HUES48 (cell line): ENCODE data around the gene PROM2.

ENCODE experiments used
- H3K27ac ChIP-seq: one replicate; pipeline ENCODE4 v1.7.0; 2013; ENCODE audit warnings: low read depth, low read length, inconsistent platforms
- H3K27me3 ChIP-seq: 2 replicates; pipeline ENCODE4 v1.6.1; 2013; ENCODE audit warnings: mild to moderate bottlenecking, low read length; ENCODE audit not compliant: control insufficient read depth, insufficient read depth
- H3K36me3 ChIP-seq: 2 replicates; pipeline ENCODE4 v1.6.1; 2013; ENCODE audit warnings: low read length; ENCODE audit not compliant: control insufficient read depth, insufficient read depth
- H3K4me1 ChIP-seq: 2 replicates; pipeline ENCODE4 v1.6.1; 2013; ENCODE audit warnings: mild to moderate bottlenecking, low read length; ENCODE audit not compliant: control insufficient read depth, insufficient read depth
- H3K4me3 ChIP-seq: 2 replicates; pipeline ENCODE4 v1.5.1; 2013; ENCODE audit warnings: mild to moderate bottlenecking, low read depth, low read length
- H3K9ac ChIP-seq: 2 replicates; pipeline ENCODE4 v1.6.1; 2013; ENCODE audit warnings: mild to moderate bottlenecking, low read depth, low read length, moderate library complexity
- H3K9me3 ChIP-seq: 2 replicates; pipeline ENCODE4 v1.6.1; 2013; ENCODE audit warnings: low read length; ENCODE audit not compliant: control insufficient read depth, insufficient read depth

PROM2 gene

GRCh38 chr2:95298486-95299111, 24.4 kb downstream of the PROM2 start:
- H3K27ac ChIP-seq: no peak overlapping the region
- 0 out of 2 replicates have a peak, but pooled peaks cover 6% of the 10 kb centered on the region for H3K4me1 ChIP-seq
- H3K27me3 ChIP-seq: peaks cover 3% of the 10 kb centered on the region; the same call in 1 of the 2 replicates
- H3K4me3 ChIP-seq: no peak overlapping the region
- no peaks in the 10 kb centered on the region for H3K36me3 ChIP-seq
- H3K9ac ChIP-seq: no peak overlapping the region
- H3K9me3 ChIP-seq: no peaks in the 10 kb centered on the region

DNA sequence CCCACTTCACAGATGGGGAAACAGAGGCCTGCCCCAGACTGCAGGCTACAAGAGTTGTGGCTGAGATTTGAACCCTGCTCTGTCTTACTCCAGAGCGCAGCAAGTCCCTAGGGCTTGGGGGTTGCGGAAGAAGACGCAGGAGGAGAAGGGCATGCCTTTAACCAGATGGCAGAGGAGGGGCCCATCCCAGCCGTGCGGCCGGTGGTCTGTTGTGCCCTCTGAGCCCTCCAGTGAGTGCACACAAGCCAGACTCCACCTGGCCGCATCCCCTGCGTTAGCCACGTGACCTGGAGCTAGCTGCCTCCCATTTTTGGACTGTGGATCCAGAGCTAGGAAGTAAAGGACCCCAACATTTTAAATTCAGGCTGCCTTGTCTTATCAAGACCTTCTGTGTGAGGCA, 25.7 kb downstream of the PROM2 start:
- no peaks in the 10 kb centered on the region for H3K9me3 ChIP-seq
- H3K27ac ChIP-seq: no peak overlapping the region
- H3K4me3 ChIP-seq: no peak overlapping the region
- H3K36me3 ChIP-seq: no peaks in the 10 kb centered on the region
- peaks cover 3% of the 10 kb centered on the region; the same call in 1 of the 2 replicates for H3K27me3 ChIP-seq
- no peak overlapping the region for H3K9ac ChIP-seq
- 0 out of 2 replicates have a peak, but pooled peaks cover 6% of the 10 kb centered on the region for H3K4me1 ChIP-seq

- Histone ChIP-seq H3K9ac (no peak overlapping the region), H3K27me3 (peaks cover 3% of the 10 kb centered on the region; the same call in 1 of the 2 replicates), H3K27ac (no peak overlapping the region), H3K4me1 (0 out of 2 replicates have a peak, but pooled peaks cover 6% of the 10 kb centered on the region), H3K36me3 (no peaks in the 10 kb centered on the region), H3K9me3 (no peaks in the 10 kb centered on the region), H3K4me3 (no peak overlapping the region)
Measured at GRCh38 chr2:95300450-95300849, 26.2 kb downstream of the PROM2 start.

DNA sequence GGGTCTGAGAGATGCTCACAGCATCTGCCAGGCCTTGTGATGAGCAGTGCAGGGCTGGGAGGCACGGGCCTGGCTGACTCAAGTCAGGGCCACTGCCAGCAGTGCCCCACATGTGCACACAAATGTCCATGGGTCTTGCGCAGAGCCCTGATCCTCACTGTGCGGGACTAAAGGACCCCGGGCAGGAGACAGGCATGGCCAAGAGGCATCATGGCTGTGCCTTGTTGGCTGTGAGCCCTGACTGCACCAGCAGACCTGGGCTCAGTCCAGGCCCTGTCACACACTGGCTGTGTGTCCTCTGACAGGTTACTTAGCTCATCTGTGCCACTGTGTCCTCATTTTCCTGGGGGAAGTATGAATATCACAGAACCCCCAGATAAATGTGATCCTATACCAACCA, 26.9 kb downstream of the PROM2 start:
- no peak overlapping the region for H3K4me3 ChIP-seq
- no peak overlapping the region for H3K9ac ChIP-seq
- 0 out of 2 replicates have a peak, but pooled peaks cover 6% of the 10 kb centered on the region for H3K4me1 ChIP-seq
- no peak overlapping the region for H3K27ac ChIP-seq
- no peaks in the 10 kb centered on the region for H3K9me3 ChIP-seq
- no peaks in the 10 kb centered on the region for H3K36me3 ChIP-seq
- H3K27me3 ChIP-seq: peaks cover 3% of the 10 kb centered on the region; the same call in 1 of the 2 replicates

DNA sequence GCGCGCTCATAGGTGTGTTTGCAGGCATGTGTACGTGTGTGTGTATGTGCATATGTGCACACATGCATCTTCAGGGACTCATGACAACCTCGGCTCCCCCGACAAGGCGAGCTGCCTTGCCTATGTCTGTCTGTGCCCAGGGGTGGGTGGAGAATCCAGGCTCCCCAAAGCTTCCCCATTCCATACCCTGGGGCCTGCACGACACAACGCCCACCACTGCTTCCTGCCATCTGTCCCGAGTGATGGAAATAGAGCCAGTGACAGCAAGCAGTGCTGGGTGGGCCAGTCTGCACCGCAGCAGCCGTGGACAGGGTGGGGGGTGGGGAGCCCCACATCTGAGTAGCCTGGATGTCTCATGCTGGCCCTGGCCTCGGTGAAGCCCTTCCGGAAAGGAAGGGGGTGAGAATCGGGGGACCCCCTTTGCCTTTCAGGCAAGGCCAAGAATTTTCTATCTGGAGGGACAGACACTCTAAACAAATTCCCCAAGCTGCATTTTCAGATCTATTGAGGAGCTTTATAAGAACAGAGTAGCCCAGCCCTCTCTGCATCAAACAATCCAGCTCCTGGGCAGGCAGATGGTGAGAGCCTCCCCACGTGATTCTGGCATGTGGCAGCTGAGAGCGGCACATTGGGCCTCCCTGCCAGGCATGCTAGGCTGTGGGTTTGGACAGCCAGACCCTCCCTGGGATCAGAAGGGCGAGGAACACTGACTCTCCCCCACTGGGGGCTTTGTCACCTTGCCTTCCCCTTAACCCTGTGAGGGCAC, 27.8 kb downstream of the PROM2 start:
- no peak overlapping the region for H3K4me3 ChIP-seq
- H3K4me1 ChIP-seq: 0 out of 2 replicates have a peak, but pooled peaks cover 6% of the 10 kb centered on the region
- H3K9ac ChIP-seq: no peak overlapping the region
- H3K36me3 ChIP-seq: no peaks in the 10 kb centered on the region
- H3K9me3 ChIP-seq: no peaks in the 10 kb centered on the region
- no peak overlapping the region for H3K27ac ChIP-seq
- peaks cover 3% of the 10 kb centered on the region; the same call in 1 of the 2 replicates for H3K27me3 ChIP-seq

DNA sequence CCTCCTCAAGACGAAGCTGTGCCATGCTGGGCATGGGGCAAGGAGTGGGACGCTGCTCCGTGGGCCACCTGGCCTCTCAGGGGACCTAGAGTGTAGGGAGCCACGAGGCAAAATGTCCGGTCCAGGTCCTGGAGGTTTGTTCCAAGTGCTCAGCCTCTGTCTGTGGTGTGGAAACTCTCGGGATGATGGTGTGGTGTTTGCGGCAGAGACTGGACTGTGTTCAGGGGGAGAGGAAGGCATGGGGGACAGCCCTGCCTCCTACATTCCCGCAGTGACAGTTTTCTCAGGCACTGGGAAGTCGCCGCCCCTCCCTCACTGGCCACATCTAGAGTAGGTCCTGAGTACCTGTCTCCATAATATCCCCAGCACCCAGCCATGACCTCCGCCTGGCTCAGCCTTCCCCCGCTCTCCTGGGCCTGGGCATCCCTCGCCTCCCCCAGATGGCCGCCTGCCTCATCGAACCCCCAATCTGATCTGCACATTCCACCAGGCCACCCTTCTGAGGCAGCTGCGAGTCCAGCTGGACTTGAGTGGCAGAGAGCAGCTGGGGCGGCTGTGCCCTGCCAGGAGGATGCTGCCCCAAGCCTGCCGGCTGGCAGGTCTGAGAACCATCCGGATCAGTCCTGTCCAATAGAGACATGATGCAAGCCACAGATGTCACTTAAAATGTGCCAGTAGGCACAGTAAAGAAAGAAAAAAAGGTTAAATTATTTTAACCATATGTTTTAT, 29.1 kb downstream of the PROM2 start:
- Histone ChIP-seq H3K27me3 (no peaks in the 10 kb centered on the region), H3K9me3 (no peaks in the 10 kb centered on the region), H3K36me3 (no peaks in the 10 kb centered on the region), H3K4me1 (no peaks in the 10 kb centered on the region), H3K9ac (no peak overlapping the region), H3K4me3 (no peak overlapping the region), H3K27ac (no peak overlapping the region)

DNA sequence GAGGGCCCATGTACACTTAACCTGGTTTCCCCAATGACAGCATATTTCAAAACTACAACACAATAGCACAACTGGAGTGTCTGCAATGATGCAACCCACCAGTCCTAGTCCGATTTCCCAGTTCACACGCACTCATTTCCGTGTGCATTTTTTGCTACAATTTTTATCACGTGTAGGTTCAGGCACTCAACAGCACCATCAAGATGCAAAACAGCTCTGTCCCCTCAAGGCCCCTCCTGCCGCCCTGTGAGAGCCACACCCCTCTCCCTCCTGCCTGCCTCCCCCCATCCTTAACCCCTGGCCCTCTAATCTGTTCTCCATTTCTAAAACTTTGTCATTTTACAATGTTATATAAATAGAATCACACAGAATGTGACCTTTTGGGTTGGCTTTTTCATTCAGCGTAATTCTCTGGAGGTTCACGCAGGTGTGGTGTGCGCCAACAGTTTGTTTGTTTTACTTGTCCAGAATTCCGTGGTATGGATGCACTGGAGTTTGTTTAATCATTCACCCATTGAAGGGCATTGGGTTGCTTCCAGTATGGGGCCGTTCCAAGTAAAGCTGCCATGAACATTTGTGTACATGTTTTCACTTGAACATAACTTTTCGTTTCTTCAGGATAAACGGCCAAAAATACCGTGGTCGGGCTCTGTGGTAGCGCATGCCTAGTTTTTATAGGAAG, 31.3 kb downstream of the PROM2 start:
- no peaks in the 10 kb centered on the region for H3K27me3 ChIP-seq
- H3K36me3 ChIP-seq: no peaks in the 10 kb centered on the region
- H3K27ac ChIP-seq: no peak overlapping the region
- no peaks in the 10 kb centered on the region for H3K9me3 ChIP-seq
- H3K4me1 ChIP-seq: no peaks in the 10 kb centered on the region
- no peak overlapping the region for H3K4me3 ChIP-seq
- no peak overlapping the region for H3K9ac ChIP-seq

GRCh38 chr2:95306336-95306895, 32.2 kb downstream of the PROM2 start:
- Histone ChIP-seq H3K27me3 (no peaks in the 10 kb centered on the region), H3K4me1 (no peaks in the 10 kb centered on the region), H3K36me3 (no peaks in the 10 kb centered on the region), H3K27ac (no peak overlapping the region), H3K4me3 (no peak overlapping the region), H3K9ac (no peak overlapping the region), H3K9me3 (no peaks in the 10 kb centered on the region)

GRCh38 chr2:95307036-95307435, 32.8 kb downstream of the PROM2 start:
- Histone ChIP-seq H3K9me3 (no peaks in the 10 kb centered on the region), H3K9ac (no peak overlapping the region), H3K27me3 (no peaks in the 10 kb centered on the region), H3K4me3 (no peak overlapping the region), H3K36me3 (no peaks in the 10 kb centered on the region), H3K27ac (no peak overlapping the region), H3K4me1 (no peaks in the 10 kb centered on the region)

- no peaks in the 10 kb centered on the region for H3K4me1 ChIP-seq
- no peak overlapping the region for H3K4me3 ChIP-seq
- H3K27ac ChIP-seq: no peak overlapping the region
- H3K27me3 ChIP-seq: no peaks in the 10 kb centered on the region
- no peak overlapping the region for H3K9ac ChIP-seq
- H3K9me3 ChIP-seq: no peaks in the 10 kb centered on the region
- H3K36me3 ChIP-seq: no peaks in the 10 kb centered on the region
Measured at GRCh38 chr2:95307878-95308277, 33.6 kb downstream of the PROM2 start.
